Large intestine (tissue), 12 donors: ENCODE data around the gene AMOTL1. TPM values are rescaled to one million over a fixed set of nuclear protein-coding genes. Genes with fewer than 3 reads are reported as not detected.

Experiments
- DNase-seq, 2 donors: peaks; one replicate each; pipeline versions ENCODE4 v3.0.0 to v3.0.0-alpha.2; 2013
- H3K27ac ChIP-seq: one replicate; pipeline ENCODE4 v1.5.1; 2013; ENCODE audit warnings: low read length
- H3K27me3 ChIP-seq: 2 replicates; pipeline ENCODE4 v1.6.1; 2013; ENCODE audit warnings: low read length; ENCODE audit not compliant: control insufficient read depth, insufficient read depth
- H3K36me3 ChIP-seq: 2 replicates; pipeline ENCODE4 v1.6.1; 2013; ENCODE audit warnings: low read length; ENCODE audit not compliant: control insufficient read depth, insufficient read depth
- H3K4me1 ChIP-seq: one replicate; pipeline ENCODE4 v1.6.1; 2013; ENCODE audit warnings: low read length; ENCODE audit not compliant: control insufficient read depth, insufficient read depth
- H3K4me3 ChIP-seq: one replicate; pipeline ENCODE4 v1.5.1; 2013; ENCODE audit warnings: low read length
- H3K9me3 ChIP-seq: one replicate; pipeline ENCODE4 v1.6.1; 2013; ENCODE audit warnings: mild to moderate bottlenecking, low read depth, low read length, moderate library complexity; ENCODE audit not compliant: control insufficient read depth
- WGBS: methylation state at CpG from one replicate; pipeline ENCODE4 v1.1.5; 2013; ENCODE audit warnings: low lambda C conversion rate; ENCODE audit not compliant: insufficient coverage; 5-methylcytosine and 5-hydroxymethylcytosine counted together
- long read RNA-seq, 11 donors: transcript quantifications; one replicate each; lab custom pipeline, GENCODE V29; 2026
- polyA plus RNA-seq: library from polyadenylated mRNA; unstranded; fragments of 120-200 nt; gene quantifications from one replicate; pipeline ENCODE4 v1.2.1, GENCODE V29; 2013

Gene AMOTL1
- 15.5 TPM for polyA plus RNA-seq
- long read RNA-seq, donor 1, full-length matches to known transcripts: 2 of 2 reads
- long read RNA-seq, donor 1, partial matches to known transcripts: 0 of 2 reads
- long read RNA-seq, donor 1, other reads (novel, unspliced or antisense): 0 of 2 reads
- long read RNA-seq, donor 2, full-length matches to known transcripts: 1 of 1 reads
- long read RNA-seq, donor 2, partial matches to known transcripts: 0 of 1 reads
- long read RNA-seq, donor 2, other reads (novel, unspliced or antisense): 0 of 1 reads
- long read RNA-seq, donor 3: 0 reads
- long read RNA-seq, donor 4, partial matches to known transcripts: 33 of 33 reads
- long read RNA-seq, donor 4, other reads (novel, unspliced or antisense): 0 of 33 reads
- long read RNA-seq, donor 5: 0 reads
- long read RNA-seq, donor 6, partial matches to known transcripts: 0 of 1 reads
- long read RNA-seq, donor 6, other reads (novel, unspliced or antisense): 0 of 1 reads
- long read RNA-seq, donor 7, partial matches to known transcripts: 5 of 5 reads
- long read RNA-seq, donor 7, other reads (novel, unspliced or antisense): 0 of 5 reads
- long read RNA-seq, donor 8, full-length matches to known transcripts: 1 of 1 reads
- long read RNA-seq, donor 8, partial matches to known transcripts: 0 of 1 reads
- long read RNA-seq, donor 8, other reads (novel, unspliced or antisense): 0 of 1 reads
- long read RNA-seq, donor 9: 0 reads
- long read RNA-seq, donor 10, full-length matches to known transcripts: 1 of 1 reads
- long read RNA-seq, donor 10, partial matches to known transcripts: 0 of 1 reads
- long read RNA-seq, donor 10, other reads (novel, unspliced or antisense): 0 of 1 reads
- long read RNA-seq, donor 11: 0 reads

- Histone ChIP-seq H3K27me3 (no peaks in the 10 kb centered on the region), H3K4me3 (peak within 1 kb of the TSS; percentile 87), H3K9me3 (no peaks in the 10 kb centered on the region), H3K27ac (peak within 1 kb of the TSS; percentile 80), H3K36me3 (no peaks in the 10 kb centered on the region), H3K4me1 (peaks cover 18% of the 10 kb centered on the region)
- DNase-seq: peak; percentile 77 to 89
- WGBS: no CpG with 5 or more reads among the region's 57 CpGs
Measured at GRCh38 chr11:94767701-94768601, at the start of gene AMOTL1. TSS of gene AMOTL1 (plus strand) at chr11:94768356. CDS start at chr11:94768512, 156 bp downstream.

DNA sequence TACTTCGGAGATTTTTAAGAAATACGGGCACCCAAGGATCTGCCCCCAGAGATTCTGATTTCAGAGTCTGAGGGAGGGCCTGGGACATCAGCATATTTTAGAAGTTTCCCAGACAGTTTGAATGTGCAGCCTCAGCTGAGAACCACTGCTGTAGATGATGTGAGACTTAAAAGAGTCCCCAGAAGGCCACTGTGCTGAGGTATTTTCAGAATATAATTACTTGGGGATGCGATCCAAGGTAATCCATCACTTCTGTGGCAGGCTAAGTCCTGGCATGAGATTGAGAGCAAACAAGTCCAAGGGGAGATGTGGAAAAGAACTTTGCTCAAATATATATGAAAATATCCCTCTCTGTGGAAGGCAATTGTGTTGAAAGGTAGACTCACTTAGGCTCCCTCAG lies 48.3 kb upstream of the AMOTL1 start:
- H3K9me3 ChIP-seq: no peaks in the 10 kb centered on the region
- H3K27me3 ChIP-seq: no peaks in the 10 kb centered on the region
- WGBS: 100% methylated on average over 1 of the region's 3 CpGs
- H3K27ac ChIP-seq: no peak overlapping the region
- no peak for DNase-seq
- H3K4me3 ChIP-seq: no peak overlapping the region
- H3K4me1 ChIP-seq: no peaks in the 10 kb centered on the region
- no peaks in the 10 kb centered on the region for H3K36me3 ChIP-seq

DNA sequence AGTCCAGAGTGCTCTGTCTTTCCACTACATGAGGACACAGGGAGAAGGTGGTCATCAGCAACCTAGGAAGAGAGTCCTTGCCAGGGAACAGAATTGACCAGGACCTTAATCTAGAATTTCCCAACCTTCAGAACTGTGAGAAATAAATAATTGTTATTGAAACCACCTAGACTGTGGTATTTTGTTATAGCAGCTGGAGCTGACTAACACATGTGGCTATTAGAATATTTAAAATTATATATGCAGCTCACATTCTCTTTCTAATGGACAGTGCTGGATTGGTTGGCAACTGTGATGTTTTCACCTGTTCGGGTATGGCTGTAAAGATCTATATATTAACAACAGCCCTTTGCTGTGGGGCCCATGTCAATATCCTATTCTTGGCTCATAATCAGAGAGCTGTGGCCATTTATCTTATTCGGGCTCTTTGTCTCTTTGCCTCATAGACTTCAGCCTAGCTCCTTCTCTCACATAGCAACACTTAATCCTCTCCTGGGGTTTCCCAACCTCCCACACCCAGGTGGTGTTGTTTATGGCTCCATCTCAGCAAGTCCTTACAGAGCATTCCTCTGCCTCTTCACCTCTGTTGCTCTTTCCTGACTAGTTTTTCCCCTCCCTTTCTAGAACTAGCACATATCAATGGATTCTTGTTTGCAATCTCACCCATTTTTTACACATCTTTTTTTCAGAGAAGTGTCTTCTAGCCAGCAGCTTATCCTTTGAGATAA lies 46.4 kb upstream of the AMOTL1 start:
- no peaks in the 10 kb centered on the region for H3K36me3 ChIP-seq
- no peak overlapping the region for H3K27ac ChIP-seq
- H3K27me3 ChIP-seq: no peaks in the 10 kb centered on the region
- no peaks in the 10 kb centered on the region for H3K4me1 ChIP-seq
- no peak overlapping the region for H3K4me3 ChIP-seq
- WGBS: no CpG with 5 or more reads among the region's 2 CpGs
- no peaks in the 10 kb centered on the region for H3K9me3 ChIP-seq
- DNase-seq: peak in 1 of 2 donors; percentile 67

DNA sequence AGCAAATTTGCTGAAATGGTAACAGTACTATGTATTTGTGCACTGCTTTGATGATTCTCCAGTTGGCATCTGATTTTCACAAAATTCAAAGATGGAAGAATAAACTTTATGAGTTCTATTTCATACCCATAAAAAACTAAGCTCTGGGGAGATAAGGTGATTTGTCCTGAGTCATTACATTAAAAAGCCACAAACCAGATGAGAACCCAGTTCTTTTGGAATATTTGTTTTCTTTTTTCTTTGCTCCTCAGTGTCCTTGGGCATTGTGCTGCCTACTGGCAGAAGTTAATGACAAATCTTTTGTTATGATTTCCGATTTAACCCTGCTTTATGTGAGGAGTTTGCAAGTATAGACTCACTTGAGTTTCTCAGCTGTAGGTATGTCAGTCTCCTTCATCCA lies 45.4 kb upstream of the AMOTL1 start:
- H3K9me3 ChIP-seq: no peaks in the 10 kb centered on the region
- H3K4me1 ChIP-seq: no peaks in the 10 kb centered on the region
- H3K4me3 ChIP-seq: no peak overlapping the region
- H3K36me3 ChIP-seq: no peaks in the 10 kb centered on the region
- H3K27me3 ChIP-seq: no peaks in the 10 kb centered on the region
- no peak overlapping the region for H3K27ac ChIP-seq
- no peak for DNase-seq
- no CpG with 5 or more reads among the region's 1 CpG for WGBS

GRCh38 chr11:94725097-94725496 lies 43.1 kb upstream of the AMOTL1 start:
- Histone ChIP-seq H3K27ac (no peak overlapping the region), H3K36me3 (no peaks in the 10 kb centered on the region), H3K27me3 (no peaks in the 10 kb centered on the region), H3K4me3 (no peak overlapping the region), H3K9me3 (no peaks in the 10 kb centered on the region), H3K4me1 (peaks cover 8% of the 10 kb centered on the region)
- DNase-seq: no peak
- WGBS: no CpG with 5 or more reads among the region's 2 CpGs

GRCh38 chr11:94727819-94728218 lies 40.3 kb upstream of the AMOTL1 start:
- WGBS: no CpG with 5 or more reads among the region's 2 CpGs
- Histone ChIP-seq H3K4me1 (peaks cover 8% of the 10 kb centered on the region), H3K36me3 (no peaks in the 10 kb centered on the region), H3K27me3 (no peaks in the 10 kb centered on the region), H3K27ac (no peak overlapping the region), H3K9me3 (no peaks in the 10 kb centered on the region), H3K4me3 (no peak overlapping the region)
- DNase-seq: no peak

DNA sequence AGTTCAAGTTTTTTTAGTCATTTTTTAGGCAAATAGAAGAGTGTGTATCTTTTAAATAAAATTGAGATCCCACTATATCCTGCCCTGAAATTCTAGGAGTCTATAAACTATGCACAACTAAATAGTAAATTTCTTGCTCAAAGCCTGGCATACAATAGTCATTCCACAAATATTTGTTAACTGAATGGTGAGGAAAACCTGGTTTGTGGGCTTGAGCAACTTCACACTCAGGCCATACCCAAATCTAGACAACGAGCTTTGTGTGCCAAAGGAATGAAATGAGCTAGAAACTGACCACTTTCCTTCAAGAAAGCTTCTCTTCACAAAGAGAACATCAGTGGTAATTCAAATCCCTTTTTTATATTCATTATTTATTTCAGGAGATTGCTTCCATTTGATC lies 39.6 kb upstream of the AMOTL1 start:
- peaks cover 8% of the 10 kb centered on the region for H3K4me1 ChIP-seq
- no peak overlapping the region for H3K4me3 ChIP-seq
- WGBS: no CpG with 5 or more reads among the region's 1 CpG
- no peak overlapping the region for H3K27ac ChIP-seq
- H3K9me3 ChIP-seq: no peaks in the 10 kb centered on the region
- no peaks in the 10 kb centered on the region for H3K27me3 ChIP-seq
- no peak for DNase-seq
- no peaks in the 10 kb centered on the region for H3K36me3 ChIP-seq

DNA sequence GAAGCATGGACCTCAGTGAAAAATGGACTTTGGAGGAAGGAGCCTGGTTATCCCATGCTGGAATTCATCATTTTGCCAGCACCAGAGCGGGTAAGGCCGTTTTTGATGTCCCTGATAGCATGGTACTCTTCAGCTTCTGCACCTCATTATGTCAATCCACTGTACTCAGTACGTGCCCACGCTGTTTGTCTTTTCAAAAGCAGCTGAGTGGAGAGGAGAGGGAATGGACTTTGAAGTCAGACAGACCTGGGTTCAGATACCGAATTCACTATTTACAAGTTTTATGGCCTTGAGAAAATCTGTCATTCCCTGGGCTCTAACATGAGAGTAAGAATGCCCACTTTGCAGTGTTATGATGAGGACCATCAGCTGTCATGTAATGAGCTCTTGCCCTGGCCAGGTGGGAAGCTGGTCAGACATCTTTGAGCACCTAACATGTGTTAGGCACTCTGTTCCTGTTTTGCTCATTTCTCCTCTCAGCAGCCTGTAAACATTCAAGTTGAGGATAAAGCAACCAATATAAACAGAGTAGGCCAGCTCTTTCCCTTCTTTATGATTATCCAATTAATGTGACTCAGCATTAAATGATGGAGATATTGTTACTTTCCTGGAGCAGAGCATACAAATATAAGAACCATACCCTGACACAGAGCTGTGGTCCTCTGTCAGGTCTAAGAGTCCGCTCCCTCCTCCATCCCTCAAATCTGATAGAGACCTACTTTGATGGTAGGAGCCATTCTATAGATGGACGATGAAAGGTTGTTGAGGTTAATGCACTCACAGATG lies 39.0 kb upstream of the AMOTL1 start:
- H3K27me3 ChIP-seq: no peaks in the 10 kb centered on the region
- H3K9me3 ChIP-seq: no peaks in the 10 kb centered on the region
- H3K4me1 ChIP-seq: peaks cover 8% of the 10 kb centered on the region
- peak in 1 of 2 donors; percentile 61 for DNase-seq
- H3K36me3 ChIP-seq: no peaks in the 10 kb centered on the region
- WGBS: 83% methylated on average over 1 of the region's 7 CpGs
- H3K4me3 ChIP-seq: no peak overlapping the region
- H3K27ac ChIP-seq: no peak overlapping the region

GRCh38 chr11:94730153-94730552 lies 38.0 kb upstream of the AMOTL1 start:
- Histone ChIP-seq H3K27me3 (no peaks in the 10 kb centered on the region), H3K4me1 (peaks cover 18% of the 10 kb centered on the region), H3K36me3 (no peaks in the 10 kb centered on the region), H3K27ac (no peak overlapping the region), H3K4me3 (no peak overlapping the region), H3K9me3 (no peaks in the 10 kb centered on the region)
- DNase-seq: no peak
- no CpG with 5 or more reads among the region's 1 CpG for WGBS
